ENCODE results near the gene PTPRE.

The PTPRE gene

DNA sequence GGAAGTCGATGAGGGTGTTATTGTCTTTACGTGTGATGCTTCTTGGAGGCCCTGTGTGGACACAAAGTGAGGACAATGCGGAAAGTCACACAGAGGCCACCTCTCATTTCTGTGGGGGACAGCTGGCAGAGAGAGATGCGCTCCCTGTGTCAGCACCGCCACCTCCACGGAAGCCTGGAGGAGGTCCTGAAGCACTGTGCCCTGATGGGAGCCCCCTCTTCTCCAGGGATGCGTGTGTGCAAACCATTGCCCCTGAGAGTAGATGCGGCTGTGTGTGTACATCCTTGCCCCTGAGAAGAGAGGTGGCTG lies 2.0 kb downstream of the PTPRE start:
- no peak for DNase-seq

DNA sequence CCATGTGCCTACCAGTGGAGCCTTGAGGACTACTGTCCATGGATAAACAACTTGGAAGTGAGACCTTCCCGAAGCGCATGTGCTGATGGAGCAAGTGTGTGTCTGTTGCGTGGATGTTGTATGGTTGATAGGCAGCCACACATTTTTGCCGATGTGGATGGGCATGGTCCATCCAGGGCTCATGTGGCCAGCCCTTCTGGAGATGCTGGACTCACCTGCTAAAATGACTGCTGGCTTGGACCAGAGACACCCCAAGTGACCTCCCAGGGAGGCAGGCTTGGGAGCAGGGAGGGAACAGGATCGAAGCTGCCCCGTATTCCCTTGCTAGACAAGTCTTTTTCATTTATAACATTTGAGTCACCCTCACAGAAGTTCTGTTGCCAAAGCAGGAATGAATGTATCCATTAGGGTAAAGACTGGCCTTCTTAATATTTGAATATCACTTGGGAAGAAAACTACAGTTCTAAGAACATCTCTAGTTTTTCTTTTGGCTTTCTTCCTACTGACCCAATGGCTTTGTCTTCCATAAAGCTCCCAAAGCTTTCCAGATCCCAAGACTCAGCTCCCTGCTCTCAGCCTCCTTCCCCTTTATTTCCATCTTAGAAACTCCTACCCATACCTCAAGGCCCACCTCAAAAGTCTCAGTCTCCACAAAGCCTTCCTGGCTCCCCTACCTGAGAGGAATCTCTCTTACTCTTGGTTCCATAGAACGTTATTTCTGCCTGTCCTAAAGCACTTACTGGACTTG lies 3.0 kb downstream of the PTPRE start:
- no peak for DNase-seq

DNA sequence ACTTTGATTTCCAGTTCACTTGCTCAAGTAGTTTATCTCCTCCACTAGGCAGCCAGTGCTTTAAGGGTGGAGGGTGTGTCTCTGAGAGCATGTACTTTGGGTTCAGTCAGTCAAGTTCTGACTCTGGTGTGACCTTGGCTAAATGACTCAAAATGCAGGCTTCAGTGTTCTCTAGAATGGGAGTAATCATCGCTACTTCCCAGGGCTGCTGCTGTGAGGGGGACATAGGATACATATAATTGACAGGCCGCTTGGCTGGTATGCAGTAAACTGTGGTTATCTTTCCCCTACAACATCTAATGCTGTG lies 3.5 kb downstream of the PTPRE start:
- no peak for DNase-seq

DNA sequence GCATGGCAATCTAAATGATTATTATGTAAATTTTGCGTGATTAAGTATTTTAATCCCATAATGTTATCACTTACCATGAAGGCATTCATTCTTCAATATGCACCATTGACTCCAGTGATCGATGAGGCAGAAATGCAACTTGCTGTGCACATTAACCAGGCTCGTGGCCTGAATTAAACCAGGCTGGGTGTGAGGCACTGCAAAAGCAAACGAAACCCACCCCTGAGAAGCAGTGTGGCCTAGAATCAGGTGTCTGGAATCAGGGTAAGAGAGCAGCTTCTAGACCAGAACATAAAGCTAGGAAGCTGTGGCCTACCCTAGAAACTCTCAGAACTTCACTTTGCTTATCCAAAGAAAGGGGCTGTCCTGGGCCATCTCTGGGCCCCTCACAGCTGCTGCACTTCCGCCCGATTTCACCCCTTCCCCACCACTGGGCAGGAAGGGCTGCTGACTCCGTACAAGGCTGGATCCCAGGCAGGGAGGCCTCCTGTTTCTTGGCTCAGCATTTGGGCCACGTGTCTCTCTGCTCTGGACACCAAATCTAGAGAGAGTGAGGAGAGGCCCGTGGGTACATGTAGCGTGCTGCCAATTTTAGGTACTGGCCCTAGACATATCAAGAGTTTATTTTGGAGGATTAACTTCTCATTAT lies 4.4 kb downstream of the PTPRE start:
- DNase-seq: no peak

DNA sequence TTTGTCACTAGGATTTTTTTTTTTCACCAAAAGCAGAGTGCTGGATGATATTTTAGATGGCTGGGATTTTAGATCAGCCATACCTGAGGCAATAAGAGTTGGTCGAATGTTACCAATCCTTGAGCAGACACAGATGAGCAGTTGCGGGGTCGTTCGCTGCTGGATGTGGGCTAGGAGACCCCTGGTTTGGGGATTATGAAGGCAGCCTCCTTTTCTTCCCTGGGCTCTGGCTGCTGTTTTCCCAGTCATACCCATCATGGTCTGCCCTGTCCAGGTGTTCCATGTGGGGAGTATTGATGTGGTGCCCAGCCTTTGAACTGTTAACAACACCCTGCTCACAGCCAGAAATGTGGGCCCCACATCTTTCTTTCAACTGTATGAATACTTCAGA lies 5.0 kb downstream of the PTPRE start:
- DNase-seq: no peak

DNA sequence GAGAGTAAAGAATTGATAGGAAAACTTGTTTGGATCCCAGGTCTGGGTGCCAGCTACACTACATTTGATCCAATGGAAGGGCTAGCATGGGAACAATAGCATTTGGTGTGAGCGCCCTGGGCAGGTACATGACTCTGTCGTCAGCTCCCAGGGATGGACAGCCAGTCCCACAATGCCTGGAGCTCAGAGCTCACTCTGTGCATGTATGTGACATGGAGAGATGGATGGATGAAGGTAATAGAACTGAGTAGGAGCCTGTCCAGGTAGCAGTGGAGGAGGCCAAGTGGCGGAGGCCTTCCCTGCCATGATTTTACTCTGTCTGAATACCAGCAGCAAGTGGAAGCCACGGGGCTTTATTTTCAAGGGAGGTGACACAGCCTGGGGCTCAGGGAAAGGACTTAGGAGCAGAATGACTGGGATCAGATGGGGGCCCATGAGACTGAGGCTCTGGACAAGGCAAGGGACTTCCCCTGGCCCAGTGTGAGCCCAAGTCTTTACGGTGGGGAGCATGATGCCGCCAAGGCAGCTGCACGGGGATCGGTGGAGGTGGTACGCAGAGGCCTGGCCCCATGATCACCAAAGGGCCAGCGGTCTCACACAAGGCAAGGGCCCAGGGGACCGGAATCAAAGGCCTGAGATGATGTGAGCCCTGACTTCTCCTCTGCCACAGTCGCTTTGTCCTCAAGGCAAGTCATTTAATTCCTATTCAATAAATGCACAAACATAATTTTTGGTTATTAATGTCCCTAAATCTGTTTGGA lies 5.9 kb downstream of the PTPRE start:
- no peak for DNase-seq

DNA sequence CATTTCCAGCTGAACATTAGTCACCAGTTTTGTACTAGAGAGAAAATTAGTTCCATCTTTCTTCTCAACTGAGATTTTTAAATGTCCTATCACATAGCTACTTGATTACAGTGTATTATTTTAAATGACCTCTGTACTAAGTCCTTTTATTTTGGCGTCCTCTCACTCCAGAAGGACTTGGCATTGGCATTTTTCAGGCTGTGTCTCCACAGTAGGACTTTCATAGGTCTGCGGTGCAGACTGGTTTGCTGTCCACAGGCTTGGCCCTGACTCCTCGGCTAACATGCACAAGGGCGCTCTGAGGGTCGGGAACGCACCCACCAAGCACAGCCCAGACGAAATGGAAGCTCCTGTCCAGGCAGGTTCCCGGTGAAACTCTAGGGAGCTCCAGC lies 6.5 kb downstream of the PTPRE start:
- no peak for DNase-seq

DNA sequence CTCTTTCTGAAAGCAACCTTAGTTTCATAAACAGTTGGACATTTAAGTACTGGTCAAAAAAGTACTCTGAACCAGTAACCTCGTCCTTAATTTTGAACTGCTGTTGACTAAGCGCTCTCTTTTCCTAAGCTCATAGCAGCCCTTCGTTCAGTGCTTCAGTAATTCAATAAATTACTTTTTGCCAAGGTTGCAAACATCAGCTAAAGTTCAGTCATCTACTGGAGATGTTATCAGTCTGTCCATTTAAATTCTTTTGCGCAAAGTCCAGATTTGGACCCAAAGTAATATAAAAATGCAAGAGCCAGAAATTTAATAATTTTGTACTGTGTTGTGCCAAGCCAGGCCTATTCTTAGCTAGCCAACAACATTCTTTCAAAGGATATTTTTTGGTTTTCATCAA lies 8.4 kb downstream of the PTPRE start:
- DNase-seq: no peak

DNA sequence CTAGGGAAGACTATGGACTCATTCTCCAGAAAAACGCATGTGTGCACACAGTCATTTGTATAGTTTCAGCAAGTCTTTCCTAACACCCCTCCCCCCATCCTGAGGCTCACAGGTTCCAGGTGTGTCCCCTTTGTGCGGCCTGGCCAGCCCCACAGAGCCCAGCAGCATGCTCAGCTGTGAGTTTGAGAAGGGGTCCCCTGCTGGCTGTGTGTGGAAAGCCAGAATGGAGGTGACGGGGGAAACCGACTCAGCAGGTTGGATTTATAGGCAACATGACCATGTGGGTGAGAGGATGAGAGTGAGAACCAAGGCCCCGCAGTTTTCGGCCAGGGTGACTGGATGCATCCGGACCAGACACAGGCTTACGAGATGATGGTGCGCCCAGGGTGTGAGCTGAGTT lies 9.9 kb downstream of the PTPRE start:
- no peak for DNase-seq

DNA sequence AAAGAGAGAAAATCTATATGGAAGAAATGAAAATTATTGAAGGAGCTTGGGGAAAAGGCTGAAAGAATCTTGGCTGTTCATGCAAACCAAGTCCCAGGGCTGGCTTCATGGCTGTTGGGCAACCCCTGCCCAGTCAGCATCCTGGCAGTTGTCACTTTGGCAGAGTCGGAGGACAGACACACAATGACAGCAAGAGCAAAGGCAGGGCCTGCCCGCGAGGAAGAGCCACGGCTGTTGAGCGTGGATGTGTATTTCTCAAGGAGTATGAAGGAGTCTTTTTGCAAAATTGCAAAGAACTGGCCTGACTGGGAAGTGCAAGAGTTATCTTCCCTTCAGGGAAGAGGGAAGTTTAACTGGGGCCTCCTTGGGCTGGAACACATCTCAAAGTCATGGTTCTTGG lies 11.7 kb downstream of the PTPRE start:
- no peak for DNase-seq

DNA sequence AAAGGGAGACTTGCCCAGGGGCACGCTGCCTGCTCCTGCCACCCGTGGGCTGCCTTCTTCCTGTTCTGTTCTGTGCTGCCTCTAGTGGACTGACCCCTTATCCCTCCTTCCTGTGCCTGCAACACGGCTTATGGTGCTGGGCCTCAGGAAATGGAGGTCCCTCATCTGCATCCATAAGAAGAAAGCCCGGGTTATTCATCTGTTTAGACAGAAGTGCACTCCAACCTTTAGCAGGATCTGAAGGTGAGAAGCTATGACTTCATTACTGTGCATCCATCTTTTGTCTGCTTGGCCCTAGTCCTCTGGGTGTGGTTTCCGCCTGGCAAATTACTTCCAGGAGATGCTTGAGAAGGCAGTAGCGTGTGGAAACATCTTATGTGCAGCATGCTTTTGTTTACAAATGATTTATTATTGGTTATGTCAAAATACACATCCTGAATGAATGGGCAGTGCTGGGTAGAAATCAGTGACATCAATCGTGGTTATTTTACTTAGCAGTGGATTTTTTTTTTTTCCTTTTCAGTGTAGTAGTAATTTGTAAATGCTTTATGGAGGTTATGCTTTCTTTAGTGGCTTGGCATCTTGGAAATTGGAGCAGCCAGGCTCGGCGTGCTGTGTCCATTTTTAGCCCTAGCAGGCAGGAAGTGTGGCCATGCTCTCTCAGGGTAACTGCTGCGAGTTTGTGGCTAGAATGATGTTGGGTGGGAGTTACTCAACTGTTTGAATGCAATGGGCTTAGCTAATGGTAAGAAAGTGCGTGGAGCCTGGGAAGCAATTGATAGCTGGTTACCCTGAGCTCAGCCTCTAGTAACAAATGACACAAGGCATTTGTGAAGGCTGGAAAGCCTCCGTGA lies 12.7 kb downstream of the PTPRE start:
- no peak for DNase-seq

DNA sequence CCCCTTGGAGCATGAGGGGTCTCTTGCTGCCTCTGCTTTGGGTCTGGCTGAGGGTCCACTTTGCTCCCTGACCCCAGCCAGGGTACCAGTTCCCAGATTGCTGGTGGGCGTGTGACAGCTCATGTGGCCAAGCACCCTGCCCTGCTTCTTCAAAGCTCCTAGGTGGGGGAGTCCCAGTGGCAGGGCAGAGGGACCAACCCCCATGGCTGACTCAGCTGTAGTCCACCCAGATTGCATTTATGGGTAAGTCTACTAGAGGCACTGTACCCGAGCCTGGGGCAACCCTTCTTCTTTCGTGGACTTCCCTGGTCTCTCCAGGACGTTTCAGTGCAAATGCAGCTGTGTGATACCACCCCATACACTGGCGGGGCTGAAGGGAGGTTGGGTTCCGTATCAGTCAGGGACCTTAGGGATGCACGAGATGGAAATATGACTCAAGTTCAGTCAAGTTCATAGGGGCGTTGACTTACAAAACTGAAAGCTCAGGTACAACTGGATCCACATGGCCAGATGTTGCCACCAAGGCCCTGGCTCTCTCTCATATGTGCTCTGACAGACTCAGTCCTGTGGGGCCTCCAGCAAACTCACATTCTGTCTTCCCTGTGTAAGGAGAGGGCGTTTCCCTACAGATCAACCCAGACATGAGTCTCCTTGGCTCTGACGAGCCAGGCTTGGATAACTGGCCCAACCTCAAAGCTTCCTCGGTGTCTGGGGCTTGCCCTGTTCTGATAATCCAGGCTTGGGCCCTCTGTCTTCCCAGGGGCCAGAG lies 13.6 kb downstream of the PTPRE start:
- no peak for DNase-seq

DNA sequence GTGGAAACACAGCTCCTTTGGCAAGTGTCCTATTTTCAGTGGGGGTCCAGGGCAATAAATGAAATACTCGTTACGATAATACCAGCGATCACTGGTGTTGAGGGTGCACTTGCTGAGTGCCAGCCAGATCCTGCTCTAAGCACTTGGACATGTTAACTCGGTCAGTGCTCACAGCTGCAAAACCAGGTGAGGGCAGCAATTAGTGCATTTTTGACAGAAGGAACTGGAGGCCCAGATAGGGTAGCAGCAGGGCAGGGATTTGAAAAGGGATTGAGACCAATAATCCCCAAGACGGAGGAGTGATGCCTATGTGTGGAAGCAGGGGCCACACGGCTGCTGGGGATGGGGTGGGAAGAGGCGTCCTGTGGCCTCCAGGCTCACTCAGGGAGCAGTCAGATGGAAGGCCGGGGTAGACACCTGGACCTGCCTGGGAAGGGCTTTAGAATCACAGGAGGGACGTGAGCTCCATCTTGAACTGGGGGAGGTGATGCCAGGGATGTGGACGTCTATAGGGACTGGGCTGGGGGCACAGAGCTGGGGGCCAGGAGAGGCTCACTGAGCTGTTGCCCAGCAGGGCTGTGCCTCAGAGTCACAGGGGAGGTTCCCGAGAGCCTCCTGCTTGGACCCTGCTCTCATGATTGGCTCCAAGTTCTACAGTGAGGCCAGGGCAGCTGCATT lies 14.3 kb downstream of the PTPRE start:
- no peak for DNase-seq

DNA sequence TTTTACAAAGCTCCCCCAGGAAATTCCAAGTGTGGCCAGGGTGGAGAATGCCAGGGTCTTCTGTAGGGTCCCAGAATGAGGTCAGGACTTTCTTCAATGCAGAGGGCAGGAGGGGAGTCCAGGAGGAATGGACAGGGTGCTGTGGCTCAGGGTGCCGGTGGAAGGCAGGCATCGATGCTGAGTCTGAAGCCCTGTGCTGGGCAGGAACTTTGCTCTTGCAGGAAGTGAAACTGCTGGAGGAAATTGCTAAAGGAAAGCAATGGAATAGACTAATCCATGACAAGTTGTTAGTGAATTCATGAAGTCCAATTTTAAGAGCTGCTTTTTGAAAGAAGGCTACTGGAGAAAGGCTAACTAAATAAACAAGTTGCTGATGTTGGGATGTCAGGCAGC lies 14.8 kb downstream of the PTPRE start:
- DNase-seq: no peak

DNA sequence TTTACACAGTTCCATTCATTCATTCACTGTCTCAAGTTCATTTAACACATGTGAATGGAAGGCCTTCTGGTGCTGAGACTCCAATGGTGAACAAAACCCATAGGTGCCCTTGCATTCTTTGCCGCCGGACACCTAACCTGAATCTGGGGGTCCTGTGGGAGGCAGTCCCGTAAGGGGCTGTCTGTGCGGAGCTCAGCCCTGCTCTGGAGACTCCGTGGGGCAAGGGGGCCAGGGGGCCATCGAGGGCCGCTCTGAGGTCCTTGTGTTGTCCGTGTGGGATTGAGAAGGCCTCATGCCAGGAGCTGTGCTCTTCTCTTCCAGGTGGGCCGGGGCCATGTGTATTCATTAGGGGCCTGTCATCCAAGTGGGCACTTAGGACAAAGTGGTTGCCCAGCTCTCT lies 15.3 kb downstream of the PTPRE start:
- no peak for DNase-seq

DNA sequence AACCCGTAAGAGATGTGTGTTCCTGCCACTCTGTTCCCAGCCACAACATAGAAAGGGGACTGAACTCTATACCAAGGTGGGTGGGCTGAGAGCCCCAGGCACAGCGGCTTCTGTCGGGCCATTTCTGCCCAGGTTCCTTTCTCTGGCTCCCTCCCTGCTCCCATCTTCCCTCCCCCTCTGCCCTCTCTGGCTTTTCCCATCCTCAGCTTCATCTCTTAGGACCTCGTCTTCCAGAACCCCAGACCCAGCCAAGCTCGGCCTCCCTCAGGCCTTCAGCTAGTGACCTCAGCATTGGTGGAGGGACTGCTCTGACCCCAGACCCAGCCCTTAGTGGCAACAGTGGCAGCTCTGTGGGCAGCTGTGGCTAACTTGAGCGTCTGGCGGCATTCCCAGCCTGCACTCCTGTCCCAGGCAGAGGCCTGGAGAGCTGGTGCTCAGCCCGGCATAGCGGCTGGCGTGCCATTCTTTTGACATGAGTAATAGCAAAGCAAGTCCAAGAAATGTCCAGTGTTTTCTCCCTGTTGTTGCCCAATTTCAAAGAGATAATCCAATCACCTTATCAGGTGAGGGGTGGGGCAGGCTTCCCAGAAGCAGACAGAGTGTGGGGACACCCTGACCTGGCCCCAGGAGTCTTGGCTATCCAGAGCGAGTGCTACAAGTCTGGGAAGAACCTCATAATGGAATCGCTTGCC lies 15.9 kb downstream of the PTPRE start:
- peak; percentile 6 for DNase-seq

DNA sequence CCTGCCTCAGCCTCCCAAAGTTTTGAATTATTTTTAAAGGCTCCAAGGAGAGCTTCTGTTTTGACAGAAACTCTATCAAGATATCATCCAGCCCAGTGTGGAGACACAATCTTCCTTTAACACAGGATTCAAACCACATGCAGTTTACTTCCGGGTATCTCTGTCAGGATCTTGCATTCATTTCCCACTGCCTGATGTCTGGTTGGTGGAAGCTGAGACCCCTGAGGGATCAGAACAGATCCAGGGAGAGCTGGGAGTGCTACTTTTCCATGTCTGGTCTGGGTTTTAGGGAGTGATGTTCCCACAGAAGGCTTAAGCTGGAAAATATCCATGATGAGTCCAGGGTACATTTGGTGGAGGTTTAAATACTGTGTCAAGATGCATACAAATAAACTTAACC lies 16.7 kb downstream of the PTPRE start:
- no peak for DNase-seq

DNA sequence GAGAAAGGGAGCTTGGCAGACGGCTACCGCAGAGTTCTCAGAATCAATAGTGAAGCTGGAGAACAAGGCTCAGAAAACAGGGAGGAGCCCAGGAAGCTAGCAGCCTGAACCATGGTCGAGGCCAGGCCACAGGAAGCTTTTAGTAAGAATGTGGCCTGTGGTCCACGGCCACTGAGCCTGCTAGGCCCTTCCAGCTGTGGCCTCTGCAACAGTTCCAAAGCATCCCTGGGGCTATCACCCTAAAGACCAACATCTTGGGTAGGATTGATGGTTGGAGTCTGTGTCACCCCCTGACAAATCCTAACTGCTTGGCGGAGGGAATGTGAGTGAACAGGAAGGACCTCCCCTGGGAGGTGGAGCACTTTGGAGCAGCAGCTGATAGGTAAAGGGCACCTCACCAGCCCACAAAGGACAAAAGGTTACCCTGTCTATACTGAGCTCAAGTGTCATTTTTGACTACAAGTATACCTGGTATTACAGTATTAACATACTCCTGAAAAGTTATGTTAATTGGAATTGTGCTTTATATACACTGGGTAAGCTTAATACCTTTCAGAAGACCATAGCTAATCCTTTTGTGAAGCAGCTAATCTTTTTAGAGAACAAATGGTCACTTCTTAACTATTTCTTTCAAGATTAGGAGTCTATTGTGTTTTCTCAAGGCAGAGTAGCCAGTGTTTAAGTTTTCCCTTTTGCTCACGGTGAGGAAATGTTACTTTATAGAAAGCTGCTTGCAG lies 18.7 kb downstream of the PTPRE start:
- DNase-seq: no peak

DNA sequence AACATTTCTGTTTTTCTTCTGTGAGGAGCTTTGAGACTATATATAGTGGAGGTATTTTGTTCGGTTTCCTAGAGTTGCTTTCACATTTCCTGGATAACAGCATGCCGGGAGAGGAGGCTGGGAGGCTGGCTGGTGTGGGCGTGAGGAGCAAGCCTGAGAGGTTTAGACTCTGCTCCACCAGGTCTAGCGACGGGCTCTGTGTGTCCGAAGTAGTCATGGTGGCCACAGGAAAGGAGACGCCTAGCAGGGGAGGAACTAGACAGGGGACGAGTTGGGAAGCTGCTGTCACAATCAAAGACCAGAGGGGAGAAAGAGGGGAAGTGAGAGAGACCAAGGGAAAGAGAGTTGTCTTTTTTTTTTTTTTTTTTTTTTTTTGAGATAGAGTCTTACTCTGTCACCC lies 19.6 kb downstream of the PTPRE start:
- DNase-seq: no peak

DNA sequence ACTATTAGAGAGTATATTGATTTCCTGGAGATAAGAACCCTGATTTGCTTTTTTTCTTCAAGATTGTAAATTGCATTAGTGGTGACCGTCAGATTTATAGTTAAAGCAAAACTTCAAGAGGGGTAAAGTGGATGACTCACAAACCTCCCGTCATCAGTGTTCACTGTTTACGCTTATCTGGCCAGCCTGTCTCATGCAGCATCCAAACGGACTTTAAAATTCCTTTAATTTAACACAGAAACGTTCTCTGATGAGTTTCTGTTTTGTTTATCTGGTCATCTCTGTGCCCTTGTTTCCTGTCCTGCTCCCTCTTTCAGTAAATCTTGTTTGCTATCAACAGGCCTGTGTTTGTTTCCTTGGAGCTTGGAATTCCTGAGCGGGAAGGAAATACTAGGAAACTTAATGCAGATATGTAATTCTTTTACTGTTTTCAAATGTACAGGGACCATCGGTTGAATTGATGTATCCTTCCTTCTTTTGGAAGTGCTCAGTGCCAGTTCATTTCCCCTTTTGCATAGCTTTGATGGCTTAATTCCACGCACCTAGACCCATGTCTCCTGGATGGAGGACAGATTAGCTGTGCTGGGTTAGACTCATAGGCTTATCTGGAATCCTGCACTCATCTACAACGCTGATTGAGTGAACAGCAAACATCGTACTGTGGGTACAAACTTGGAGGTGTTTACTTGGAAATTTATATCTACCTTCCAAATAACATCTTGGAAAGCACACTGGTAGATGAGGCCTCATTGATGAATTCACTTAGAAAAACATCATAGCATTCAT lies 21.3 kb downstream of the PTPRE start:
- DNase-seq: no peak
